NCI-H1930 (cell line): Measurements from ENCODE around the gene VEGFA.

Experiments
- DNase-seq, 2 experiments: peaks; one replicate each; lab custom pipeline; 2025; lab: John Stamatoyannopoulos, UW

The VEGFA gene

DNA sequence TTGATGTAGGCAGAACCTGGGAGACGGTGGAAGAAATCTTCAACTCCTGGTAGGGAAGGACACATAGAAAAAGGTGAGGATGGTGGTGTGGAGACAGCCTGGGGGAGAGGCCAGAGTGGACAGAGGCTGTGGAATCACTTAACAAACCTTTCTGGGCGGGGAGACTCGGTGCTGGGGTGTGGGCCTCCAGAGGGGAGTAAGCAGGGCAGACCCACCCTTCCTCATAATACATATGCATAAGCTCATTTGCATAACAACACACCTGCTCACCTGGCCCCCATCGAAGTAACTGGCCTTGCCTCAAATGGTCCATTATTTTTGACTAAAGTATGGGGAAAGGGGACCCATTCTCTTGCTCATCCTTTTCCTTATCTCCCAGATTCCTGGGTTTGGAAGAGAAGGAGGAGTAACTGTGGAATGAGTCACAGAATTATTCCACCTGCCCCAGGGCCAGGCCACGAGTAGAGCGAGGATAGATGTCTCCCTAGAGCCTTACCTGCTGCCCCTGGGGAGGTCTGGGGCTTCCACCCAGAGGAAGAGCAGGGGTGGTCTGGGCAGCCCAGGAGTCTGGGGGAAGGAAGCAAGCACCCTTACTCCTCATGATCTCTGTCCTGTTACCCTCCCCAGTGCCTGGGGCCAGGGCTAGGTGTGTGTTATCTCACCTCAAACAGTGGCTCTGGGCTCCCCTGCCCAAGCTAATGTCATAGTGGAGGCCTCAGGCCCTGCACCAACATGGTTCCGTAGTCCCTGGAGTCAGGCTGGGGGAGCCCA is 10.7 kb upstream of the VEGFA start:
- DNase-seq, result no peak

GRCh38 chr6:43759907-43760206 is 10.2 kb upstream of the VEGFA start:
- DNase-seq, result no peak

DNA sequence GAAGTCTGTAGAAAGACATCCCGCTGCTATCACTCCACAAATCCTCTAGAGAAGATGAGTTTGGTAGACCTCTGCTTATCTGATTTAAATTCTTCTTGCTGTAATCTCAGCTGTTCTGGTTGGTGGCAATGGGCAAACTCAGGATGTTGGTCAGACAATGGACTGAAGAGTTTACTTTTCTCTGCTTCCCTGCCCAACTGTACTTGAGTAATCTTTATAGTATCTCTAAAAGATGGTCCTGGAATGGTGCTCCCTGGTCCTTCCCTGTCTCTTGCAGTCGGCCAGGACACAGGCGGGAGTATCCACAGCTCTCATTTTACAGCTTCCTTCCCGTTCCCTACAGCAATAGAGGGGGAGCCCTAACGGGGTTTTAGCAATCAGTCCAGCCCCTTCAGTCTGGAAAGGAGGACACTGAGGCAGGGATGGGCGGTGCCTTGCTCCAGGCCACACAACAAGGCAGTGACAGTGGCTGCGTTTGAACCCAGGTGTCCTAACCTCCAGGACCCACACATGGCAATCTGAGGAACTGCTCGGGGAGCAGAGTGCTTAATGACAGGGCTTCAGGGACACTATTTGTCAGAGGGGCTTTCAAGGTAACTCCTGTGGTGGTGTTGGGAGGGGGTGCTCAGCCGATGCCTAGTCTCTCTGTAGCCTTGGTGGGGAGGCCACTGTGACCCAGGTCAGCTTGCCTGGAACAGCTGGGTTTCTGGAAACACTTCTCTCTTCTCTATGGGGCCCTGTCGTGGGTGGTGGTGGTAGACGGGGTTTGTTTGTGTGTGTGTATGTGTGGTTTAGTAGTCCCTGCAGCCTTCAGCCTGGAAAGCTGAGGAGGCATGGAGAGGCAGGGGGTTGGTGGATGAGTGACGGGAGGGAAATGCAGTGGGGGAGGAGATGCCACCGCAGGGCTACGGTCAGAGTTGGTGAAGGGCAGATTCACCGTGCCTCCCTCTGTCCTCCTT is 9.5 kb upstream of the VEGFA start:
- no peak for DNase-seq

DNA sequence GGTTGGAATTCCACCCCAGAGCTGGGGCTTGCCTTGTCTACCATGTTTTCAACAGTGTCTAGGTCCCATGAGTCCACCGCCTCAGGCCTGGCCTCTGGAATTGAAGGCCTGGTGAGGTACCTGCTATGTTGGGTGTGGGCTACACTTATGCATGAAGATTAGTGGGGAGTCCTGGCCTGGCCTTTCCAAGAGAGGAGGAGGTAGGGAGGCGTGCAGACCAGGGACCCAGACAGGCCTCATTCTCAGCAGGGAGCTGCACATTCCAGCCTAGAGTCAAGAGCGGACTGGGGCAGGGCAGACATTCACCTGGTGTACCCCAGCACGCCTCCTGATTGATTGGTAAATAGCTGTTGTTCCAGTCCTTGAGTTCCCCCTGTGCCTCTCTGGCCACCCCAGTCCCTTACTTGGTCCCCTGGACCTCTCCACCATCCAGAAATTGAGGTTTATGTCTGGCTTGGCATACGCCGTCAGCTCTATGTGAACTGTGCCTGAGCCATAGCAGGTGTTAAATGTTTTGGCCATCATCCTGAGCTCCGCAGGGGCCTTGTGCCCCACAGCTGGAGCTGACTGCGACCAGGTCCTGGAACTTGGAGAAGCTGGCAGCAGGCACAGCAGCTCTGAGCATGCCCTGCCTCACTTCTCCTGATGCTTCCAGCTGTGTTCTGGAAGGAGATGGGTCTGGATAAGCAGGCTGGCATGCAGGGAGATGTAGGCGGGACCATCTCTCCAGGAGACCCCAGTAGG is 8.2 kb upstream of the VEGFA start:
- DNase-seq, result no peak

DNA sequence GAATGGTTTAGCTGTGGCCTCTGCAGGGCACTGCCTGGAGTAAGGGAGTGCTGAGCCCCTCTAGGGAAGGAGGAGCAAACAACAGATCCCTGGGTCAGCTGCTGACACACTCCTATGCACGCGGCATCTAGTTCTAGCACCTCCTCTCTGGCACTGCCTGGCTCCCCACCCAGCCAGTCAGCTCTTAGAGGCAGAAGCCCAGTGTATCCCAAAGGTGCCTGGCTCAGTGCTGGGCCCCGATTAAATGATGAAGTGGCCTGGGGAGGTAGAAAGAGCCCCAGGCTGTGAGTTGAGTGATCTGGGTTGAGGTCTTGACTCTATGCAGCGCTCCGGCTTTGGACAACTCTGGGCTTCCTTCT is 7.6 kb upstream of the VEGFA start:
- DNase-seq, result no peak

- no peak for DNase-seq
Measured at GRCh38 chr6:43762966-43763695, 6.9 kb upstream of the VEGFA start.

DNA sequence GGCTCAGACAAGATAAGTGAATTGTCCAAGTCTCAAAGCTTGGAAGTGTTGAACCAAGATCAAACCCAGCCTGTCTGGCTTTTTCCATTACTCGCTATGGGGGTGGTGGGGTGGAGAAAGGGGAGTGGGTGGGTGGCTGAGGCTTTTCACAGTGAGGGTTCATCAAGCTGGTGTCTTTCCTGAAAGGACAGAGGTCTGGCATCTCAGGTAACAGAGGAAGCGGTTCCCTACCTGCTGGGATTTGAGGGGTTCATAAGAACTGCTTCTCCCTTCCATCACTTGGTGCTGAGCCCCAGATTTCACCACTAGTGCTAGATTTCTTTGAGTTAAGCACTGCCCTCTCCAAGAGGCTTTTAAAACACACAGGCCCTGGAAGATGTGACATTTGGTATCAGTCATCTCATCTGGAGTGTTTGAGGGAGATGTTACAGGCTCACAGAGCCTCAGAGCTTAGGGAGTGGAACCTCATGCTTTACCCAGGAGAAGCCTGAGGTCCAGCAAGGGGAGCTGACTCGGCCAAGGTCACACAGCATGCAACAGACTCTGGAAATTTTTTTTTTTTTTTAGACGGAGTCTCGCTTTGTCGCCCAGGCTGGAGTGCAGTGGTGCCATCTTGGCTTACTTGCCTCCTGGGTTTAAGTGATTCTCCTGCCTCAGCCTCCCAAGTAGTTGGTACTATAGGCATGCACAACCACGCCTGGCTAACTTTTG is 6.0 kb upstream of the VEGFA start:
- no peak for DNase-seq

DNA sequence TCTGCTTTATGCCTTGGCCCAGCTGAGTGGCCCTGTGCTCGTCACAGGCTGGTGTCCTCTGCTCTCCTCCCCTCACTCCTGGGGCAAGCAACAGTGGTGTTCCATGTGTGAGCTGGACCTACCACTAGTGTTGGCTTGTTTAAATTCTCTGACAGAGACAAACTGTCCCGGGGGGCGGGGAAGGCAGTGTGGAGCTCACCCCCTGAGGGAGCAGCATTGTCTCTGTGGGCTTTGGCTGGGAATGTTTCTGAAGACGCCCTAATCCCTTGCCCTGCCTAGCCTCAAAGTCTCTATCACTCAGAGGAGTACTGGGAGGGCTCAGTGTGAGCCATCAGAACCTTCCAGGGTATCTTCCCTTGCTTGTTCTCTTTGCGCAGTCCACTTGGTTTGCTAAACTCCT is 5.2 kb upstream of the VEGFA start:
- no peak for DNase-seq

DNA sequence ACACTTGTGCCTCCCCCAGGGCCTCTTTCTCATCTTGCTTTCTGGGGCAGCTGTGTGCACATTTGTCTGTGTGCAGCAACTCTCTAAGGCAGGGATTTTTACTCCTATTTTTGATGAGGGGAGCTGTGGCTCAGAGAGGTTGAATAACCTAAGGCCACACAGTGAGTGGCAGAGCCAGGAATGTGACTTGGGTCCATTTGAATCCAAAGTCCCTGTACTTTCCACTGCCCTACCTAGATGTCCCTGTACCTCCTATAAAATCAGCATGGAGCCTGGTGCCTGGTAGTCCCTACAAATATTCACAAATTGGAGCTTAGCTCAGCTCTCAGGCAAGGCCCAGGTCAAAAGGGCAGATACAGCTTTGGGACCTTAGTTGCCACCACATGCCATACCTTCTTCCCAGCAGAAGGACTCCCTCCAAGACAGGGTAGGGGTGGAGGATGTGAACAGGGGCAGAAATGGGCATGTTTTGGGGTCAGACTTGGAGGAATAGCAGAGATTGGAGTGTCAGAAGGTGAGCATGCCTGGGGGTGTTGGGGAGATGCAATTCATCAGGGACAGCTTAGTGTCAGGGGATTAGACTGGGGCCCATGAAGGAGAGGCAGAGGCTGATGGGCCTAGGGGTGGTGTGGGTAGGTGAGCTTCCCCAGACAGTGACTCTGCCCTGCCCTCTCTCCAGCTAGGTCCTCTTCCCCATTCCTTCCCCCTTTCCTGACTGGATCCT is 4.1 kb upstream of the VEGFA start:
- DNase-seq, result no peak

GRCh38 chr6:43766500-43766853 is 3.5 kb upstream of the VEGFA start:
- DNase-seq, result no peak

DNA sequence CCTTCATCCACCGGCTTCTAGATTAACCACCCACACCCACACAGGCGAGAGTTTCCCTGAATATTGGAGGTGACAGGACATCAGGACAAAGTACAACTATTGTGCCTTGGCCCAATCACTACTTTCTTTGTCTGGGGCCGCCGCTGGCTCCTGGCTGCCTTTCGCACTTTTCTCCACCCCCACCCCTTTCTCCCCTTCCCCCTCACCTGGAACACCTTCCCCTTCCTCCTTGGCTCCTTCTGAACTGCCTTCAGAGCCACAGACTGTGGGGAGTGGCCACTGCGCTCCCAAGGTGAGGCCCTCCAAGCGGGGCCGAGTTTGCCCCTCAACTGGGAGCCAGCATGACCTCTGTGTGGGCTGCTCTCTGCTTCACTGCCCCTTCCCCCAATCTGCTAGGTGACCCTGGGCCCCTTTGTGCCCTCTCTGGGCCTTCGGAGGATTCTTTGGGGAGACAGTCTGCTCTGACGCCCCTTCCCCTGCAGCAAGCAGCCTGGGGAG is 3.0 kb upstream of the VEGFA start:
- DNase-seq, result no peak

- DNase-seq, result no peak
Measured at GRCh38 chr6:43767553-43768505, 2.2 kb upstream of the VEGFA start.

GRCh38 chr6:43768506-43768860 is 1.5 kb upstream of the VEGFA start:
- no peak for DNase-seq

GRCh38 chr6:43768983-43769525 is 957 bp upstream of the VEGFA start:
- no peak for DNase-seq

DNA sequence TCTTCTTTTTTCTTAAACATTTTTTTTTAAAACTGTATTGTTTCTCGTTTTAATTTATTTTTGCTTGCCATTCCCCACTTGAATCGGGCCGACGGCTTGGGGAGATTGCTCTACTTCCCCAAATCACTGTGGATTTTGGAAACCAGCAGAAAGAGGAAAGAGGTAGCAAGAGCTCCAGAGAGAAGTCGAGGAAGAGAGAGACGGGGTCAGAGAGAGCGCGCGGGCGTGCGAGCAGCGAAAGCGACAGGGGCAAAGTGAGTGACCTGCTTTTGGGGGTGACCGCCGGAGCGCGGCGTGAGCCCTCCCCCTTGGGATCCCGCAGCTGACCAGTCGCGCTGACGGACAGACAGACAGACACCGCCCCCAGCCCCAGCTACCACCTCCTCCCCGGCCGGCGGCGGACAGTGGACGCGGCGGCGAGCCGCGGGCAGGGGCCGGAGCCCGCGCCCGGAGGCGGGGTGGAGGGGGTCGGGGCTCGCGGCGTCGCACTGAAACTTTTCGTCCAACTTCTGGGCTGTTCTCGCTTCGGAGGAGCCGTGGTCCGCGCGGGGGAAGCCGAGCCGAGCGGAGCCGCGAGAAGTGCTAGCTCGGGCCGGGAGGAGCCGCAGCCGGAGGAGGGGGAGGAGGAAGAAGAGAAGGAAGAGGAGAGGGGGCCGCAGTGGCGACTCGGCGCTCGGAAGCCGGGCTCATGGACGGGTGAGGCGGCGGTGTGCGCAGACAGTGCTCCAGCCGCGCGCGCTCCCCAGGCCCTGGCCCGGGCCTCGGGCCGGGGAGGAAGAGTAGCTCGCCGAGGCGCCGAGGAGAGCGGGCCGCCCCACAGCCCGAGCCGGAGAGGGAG is 580 bp downstream of the VEGFA start:
- peak in 1 of 2 experiments; percentile 28 for DNase-seq

- peak in 1 of 2 experiments; percentile 21 for DNase-seq
Measured at GRCh38 chr6:43771210-43771857, 1.3 kb downstream of the VEGFA start.

GRCh38 chr6:43771858-43772680 is 2.1 kb downstream of the VEGFA start:
- DNase-seq, result peak in 1 of 2 experiments; percentile 44
